ENCODE results near the gene GMPPA. TPM values are rescaled to one million over a fixed set of nuclear protein-coding genes. Genes with fewer than 3 reads are reported as not detected.

The GMPPA gene
- total RNA-seq, result 25.4 TPM

DNA sequence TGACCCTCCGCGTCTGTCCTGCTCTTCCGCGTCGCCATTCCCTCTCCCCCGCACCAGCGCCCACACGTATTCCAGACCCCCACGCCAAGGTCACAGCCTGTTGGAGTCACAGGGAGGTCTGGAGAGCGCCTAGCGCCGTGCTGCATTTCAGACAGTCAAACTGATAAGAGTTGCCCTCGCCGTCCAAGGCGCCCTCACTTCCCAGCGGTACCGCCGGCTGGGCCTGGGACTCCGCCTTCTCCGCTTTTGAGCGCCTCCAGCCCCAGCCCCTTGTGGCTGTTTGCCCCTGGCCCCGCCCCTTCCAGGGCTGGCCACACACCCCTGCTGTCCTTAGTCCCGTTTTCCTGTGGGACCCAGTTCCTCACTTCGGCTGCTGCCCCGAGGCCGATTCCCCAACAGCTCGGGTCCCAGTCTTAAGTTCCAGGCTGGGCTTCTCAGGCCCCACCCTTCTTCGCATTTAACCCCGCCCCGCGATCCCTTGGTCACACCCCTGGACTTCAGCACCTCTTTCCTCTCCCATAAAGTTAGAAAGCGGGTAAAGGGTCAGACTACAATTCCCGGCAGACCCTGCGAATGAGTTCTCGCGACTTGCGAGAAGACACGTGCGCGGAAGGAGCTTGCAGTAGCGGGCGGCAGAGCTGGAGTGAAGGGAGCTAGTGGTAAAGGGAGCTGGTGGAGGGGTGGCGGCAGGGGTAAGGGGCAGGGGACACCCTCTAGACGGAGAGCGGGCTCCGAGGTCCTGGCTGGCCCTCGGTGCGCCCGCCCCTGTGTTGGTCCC lies at the start of gene GMPPA:
TSS of gene GMPPA (plus strand) at position 612 of the 778 bp plus-strand sequence. CDS start 1,085 bp downstream, outside the sequence.

DNA sequence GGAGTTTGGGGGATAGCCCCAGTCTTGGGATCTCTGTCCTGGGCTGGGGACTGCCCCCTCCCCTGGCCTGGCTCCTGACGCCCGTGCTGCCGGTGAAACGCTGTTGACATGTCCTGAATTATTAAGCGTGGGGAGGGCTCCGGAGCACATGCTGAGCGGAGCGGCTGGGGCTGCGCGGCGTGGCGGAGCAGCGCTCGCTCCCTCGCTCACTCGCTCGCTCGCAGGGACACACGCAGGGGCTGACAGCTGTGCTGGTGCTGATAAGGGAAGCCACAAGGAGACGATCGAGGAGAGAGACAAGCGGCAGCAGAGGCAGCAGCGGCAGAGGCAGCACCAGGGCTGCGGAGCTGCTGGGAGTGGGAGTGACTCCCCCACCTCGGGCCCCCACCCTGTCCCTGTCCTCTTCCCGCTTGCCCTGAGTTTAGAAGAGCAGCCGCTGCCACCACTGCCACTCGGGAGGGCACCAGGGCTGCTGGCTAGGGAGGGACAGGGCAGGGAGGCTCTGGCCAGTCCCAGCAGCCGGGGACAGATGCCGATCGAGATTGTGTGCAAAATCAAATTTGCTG lies 15.6 kb downstream of the GMPPA start, which contains the start of gene ASIC4:
TSS of gene ASIC4 (plus strand) at position 287 of the 566 bp plus-strand sequence. CDS start at position 530, 243 bp downstream.

GRCh38 chr2:219543596-219544358 lies 45.1 kb downstream of the GMPPA start, which contains the start of the genes CHPF and TMEM198:
Gene CHPF, minus strand, starts transcription at chr2:219543809. Its CDS starts 271 bp downstream, at chr2:219543538.
Gene TMEM198, plus strand, starts transcription at chr2:219544028. Its CDS starts 700 bp downstream, at chr2:219544728.

Other genes starting within 250 kb of the GMPPA start
- gene TUBA4B, start 245.6 kb upstream of the GMPPA start, total RNA-seq, result not detected
- gene TUBA4A, start 245.0 kb upstream of the GMPPA start, total RNA-seq, result 20.5 TPM
- gene DNAJB2, start 219.5 kb upstream of the GMPPA start, total RNA-seq, result 91.9 TPM
- 22.0 TPM for gene PTPRN, start 189.5 kb upstream of the GMPPA start, total RNA-seq
- not detected for gene RESP18, start 166.1 kb upstream of the GMPPA start, total RNA-seq
- gene DNPEP, start 111.0 kb upstream of the GMPPA start, total RNA-seq, result 32.5 TPM
- 249 TPM for gene DES, start 80.5 kb upstream of the GMPPA start, total RNA-seq
- gene SPEG, start 64.0 kb upstream of the GMPPA start, total RNA-seq, result 17.4 TPM
- 28.8 TPM for gene ASIC4, start 15.6 kb downstream of the GMPPA start, total RNA-seq
- 165 TPM for gene CHPF, start 44.9 kb downstream of the GMPPA start, total RNA-seq
- gene TMEM198, start 45.1 kb downstream of the GMPPA start, total RNA-seq, result 8.6 TPM
- gene OBSL1, start 72.6 kb downstream of the GMPPA start, total RNA-seq, result 149 TPM
- 0.82 TPM for gene INHA, start 73.4 kb downstream of the GMPPA start, total RNA-seq
- 29.1 TPM for gene STK11IP, start 99.0 kb downstream of the GMPPA start, total RNA-seq
- gene SLC4A3, start 128.7 kb downstream of the GMPPA start, total RNA-seq, result 9.8 TPM